Measurements from ENCODE around the gene FAIM2.
A peak's percentile ranks its signal among the peaks of the same experiment; 100 is the strongest.

Gene FAIM2

DNA sequence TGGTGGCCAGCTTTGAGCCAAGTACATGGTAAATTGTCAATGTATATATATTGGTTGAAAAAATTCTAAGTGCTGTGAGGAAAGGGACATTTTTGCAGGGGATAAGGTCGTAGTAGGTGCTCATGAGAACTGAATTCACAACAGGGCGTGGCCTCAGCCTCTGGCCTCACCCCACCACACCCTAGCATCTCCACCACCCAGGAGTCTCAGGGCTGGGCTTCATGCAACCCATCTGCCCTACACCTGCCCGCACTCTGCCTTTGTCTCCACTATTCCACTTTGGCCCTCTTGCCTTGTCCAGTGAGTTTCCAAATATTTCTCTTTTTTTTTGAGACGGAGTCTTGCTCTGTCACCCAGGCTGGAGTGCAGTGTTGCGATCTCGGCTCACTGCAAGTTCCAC is 24.8 kb upstream of the FAIM2 start:
- Histone ChIP-seq H3K27me3 (ENCODE audit: control insufficient read depth in 5 of 5, insufficient read depth in 4 of 5, low read length in 5 of 5) (peaks cover 0 to 3% (median 0%) of the 10 kb centered on the region in 5 donors), H3K9me3 (ENCODE audit: control insufficient read depth in 5 of 5, low read length in 5 of 5) (no peaks in the 10 kb centered on the region), H3K27ac (ENCODE audit: low read depth, low read length) (no peak overlapping the region), H3K36me3 (ENCODE audit: control insufficient read depth in 5 of 5, insufficient read depth in 5 of 5, low read length in 5 of 5) (no peaks in the 10 kb centered on the region), H3K4me3 (ENCODE audit: low read depth in 1 of 5, low read length in 5 of 5) (no peak overlapping the region), H3K9ac (ENCODE audit: low read length in 5 of 5) (no peak overlapping the region), H3K4me1 (ENCODE audit: control insufficient read depth in 5 of 5, insufficient read depth in 5 of 5, low read length in 5 of 5) (peaks cover 0 to 15% (median 10%) of the 10 kb centered on the region in 5 donors)

DNA sequence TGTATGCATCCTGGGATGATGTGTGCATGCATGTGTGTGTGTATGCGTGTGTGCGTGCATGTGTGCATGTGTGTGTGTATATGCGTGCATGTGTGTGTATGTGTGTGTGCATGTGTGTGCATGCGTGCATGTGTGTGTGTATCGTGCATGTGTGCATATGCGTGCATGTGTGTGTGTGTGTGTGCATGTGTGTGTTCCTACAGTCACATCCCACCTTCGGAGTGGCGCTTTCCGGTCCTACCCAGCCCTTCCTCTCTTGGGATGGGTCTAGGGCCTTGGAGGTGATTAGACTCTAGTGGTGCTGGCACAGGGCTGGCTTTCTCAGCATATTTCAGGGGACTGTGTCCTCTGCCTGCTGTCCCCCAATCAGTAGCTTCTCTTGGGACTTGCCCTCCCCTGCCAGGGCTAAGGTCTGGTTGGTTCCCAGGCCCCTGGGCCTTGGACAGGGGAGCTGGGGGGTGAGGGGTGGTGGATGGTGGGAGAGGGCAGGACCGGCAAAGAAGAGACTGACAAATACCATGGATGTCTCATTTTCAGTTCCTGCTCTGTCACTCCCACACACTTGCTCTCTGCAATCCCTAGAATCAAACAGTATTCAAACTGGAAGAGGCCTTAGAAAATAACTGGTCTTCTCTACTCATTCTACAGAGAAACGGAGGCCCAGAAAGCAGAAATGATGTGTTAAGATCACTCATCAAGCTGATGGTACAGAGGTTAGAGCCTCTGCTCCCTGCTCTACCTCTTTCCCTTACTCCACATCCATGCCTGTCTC is 21.9 kb upstream of the FAIM2 start:
- Histone ChIP-seq H3K27me3 (ENCODE audit: control insufficient read depth in 5 of 5, insufficient read depth in 4 of 5, low read length in 5 of 5) (peaks cover 0 to 3% (median 0%) of the 10 kb centered on the region in 5 donors), H3K4me1 (ENCODE audit: control insufficient read depth in 5 of 5, insufficient read depth in 5 of 5, low read length in 5 of 5) (peaks cover 8 to 29% (median 27%) of the 10 kb centered on the region in 5 donors), H3K27ac (ENCODE audit: low read depth, low read length) (no peak overlapping the region), H3K9me3 (ENCODE audit: control insufficient read depth in 5 of 5, low read length in 5 of 5) (no peaks in the 10 kb centered on the region), H3K36me3 (ENCODE audit: control insufficient read depth in 5 of 5, insufficient read depth in 5 of 5, low read length in 5 of 5) (no peaks in the 10 kb centered on the region), H3K9ac (ENCODE audit: low read length in 5 of 5) (no peak overlapping the region), H3K4me3 (ENCODE audit: low read depth in 1 of 5, low read length in 5 of 5) (no peak overlapping the region)

DNA sequence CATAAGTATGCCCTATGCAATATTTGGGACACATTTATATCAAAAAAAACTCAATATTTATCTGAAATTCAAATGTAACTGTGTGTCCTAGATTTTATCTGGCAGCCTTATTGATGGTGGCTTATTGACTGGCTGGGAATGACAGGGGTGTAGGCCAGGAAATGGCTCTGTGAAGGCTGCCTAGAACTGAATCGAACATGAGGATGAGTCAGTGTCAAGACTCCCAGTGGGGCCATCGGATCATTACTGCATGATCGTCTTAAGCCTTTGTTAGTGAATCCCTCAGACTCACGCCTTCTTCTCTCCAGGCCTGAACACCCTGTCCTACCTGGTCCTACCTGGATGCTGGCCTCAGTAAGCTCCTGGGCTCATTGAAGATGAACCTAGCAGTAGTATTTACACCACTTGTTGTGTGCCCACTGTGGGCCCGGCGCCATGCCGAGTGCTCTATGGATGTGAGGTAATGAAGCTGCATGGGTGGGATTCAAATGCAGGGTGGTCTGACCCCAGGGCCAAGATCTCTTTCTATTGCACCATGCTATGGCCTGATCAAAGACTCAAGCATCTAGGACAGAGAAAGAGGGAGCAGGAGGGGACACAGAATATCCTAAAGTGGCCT is 21.0 kb upstream of the FAIM2 start:
- Histone ChIP-seq H3K27ac (ENCODE audit: low read depth, low read length) (no peak overlapping the region), H3K4me1 (ENCODE audit: control insufficient read depth in 5 of 5, insufficient read depth in 5 of 5, low read length in 5 of 5) (peaks cover 8 to 33% (median 27%) of the 10 kb centered on the region in 5 donors), H3K4me3 (ENCODE audit: low read depth in 1 of 5, low read length in 5 of 5) (no peak overlapping the region), H3K27me3 (ENCODE audit: control insufficient read depth in 5 of 5, insufficient read depth in 4 of 5, low read length in 5 of 5) (peaks cover 0 to 2% (median 0%) of the 10 kb centered on the region in 5 donors), H3K9ac (ENCODE audit: low read length in 5 of 5) (no peak overlapping the region), H3K36me3 (ENCODE audit: control insufficient read depth in 5 of 5, insufficient read depth in 5 of 5, low read length in 5 of 5) (no peaks in the 10 kb centered on the region), H3K9me3 (ENCODE audit: control insufficient read depth in 5 of 5, low read length in 5 of 5) (no peaks in the 10 kb centered on the region)

DNA sequence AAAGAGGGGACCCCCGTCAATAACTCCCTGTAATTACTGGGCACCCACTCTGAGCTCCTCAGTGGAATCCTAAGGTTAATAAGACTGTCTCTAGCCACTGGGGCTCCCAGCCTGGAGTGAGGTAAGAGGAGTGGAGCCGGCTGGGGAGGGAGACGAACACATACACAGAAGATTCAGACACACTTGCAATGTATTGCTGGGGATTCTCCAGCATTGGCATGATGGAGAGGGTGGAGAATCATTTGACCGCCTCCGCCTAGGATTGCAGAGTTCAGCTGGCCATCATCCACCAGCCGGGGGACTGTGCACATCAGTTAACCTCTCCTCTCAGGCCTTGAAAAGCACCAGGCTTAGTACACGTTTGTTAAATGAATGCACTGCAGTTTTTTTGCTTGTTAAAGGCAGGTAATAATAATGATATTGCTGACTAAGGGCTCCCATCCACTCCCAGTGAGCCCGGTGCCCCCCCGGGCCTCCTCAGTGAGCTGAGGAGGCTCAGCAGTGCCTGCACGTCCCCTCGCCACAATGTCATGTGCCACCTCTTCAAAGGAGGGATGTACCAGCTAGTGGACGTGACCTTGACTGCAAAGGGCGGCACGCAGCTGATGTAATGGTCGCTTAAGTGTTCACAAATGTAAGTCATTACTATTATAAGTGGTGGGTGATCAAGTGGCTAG is 20.3 kb upstream of the FAIM2 start:
- Histone ChIP-seq H3K27ac (ENCODE audit: low read depth, low read length) (peak overlapping the region; percentile 54), H3K27me3 (ENCODE audit: control insufficient read depth in 5 of 5, insufficient read depth in 4 of 5, low read length in 5 of 5) (no peaks in the 10 kb centered on the region), H3K4me1 (ENCODE audit: control insufficient read depth in 5 of 5, insufficient read depth in 5 of 5, low read length in 5 of 5) (peaks cover 8 to 33% (median 27%) of the 10 kb centered on the region in 5 donors), H3K36me3 (ENCODE audit: control insufficient read depth in 5 of 5, insufficient read depth in 5 of 5, low read length in 5 of 5) (no peaks in the 10 kb centered on the region), H3K9ac (ENCODE audit: low read length in 5 of 5) (no peak overlapping the region), H3K4me3 (ENCODE audit: low read depth in 1 of 5, low read length in 5 of 5) (no peak overlapping the region), H3K9me3 (ENCODE audit: control insufficient read depth in 5 of 5, low read length in 5 of 5) (no peaks in the 10 kb centered on the region)

DNA sequence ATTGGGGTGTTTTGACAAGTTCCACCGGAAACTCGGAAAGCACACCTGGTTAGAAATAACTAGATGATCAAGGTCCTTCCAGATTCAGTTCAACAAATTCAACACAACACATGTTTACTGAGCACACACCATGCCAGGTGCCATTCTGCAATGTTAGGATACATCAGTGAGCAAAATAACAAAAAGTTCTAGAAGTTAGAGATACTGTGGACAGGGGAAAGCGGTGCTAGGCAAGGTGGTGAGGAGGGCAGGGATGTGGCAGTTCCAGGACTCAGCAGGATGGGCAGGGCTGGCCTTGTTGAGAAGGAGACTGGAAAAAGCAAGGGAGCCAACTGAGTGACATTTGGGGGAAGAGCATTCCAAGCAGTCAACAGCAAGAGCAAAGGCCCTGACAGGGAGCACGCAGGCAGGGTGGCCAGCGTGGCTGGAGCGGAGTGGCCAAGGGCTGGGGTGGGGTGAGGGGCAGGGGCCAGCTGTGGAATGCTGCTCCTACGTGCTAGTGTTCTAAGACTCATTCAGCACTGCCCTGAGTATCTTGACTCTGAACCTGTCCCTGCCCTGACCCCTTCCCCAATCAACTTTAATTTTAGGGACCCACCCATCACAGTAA is 19.4 kb upstream of the FAIM2 start:
- H3K4me3 ChIP-seq (ENCODE audit: low read depth in 1 of 5, low read length in 5 of 5): no peak overlapping the region
- H3K27ac ChIP-seq (ENCODE audit: low read depth, low read length): peak overlapping the region; percentile 54
- H3K9ac ChIP-seq (ENCODE audit: low read length in 5 of 5): no peak overlapping the region
- H3K27me3 ChIP-seq (ENCODE audit: control insufficient read depth in 5 of 5, insufficient read depth in 4 of 5, low read length in 5 of 5): no peaks in the 10 kb centered on the region
- no peaks in the 10 kb centered on the region for H3K36me3 ChIP-seq (ENCODE audit: control insufficient read depth in 5 of 5, insufficient read depth in 5 of 5, low read length in 5 of 5)
- no peaks in the 10 kb centered on the region for H3K9me3 ChIP-seq (ENCODE audit: control insufficient read depth in 5 of 5, low read length in 5 of 5)
- H3K4me1 ChIP-seq (ENCODE audit: control insufficient read depth in 5 of 5, insufficient read depth in 5 of 5, low read length in 5 of 5): peaks cover 8 to 33% (median 27%) of the 10 kb centered on the region in 5 donors

DNA sequence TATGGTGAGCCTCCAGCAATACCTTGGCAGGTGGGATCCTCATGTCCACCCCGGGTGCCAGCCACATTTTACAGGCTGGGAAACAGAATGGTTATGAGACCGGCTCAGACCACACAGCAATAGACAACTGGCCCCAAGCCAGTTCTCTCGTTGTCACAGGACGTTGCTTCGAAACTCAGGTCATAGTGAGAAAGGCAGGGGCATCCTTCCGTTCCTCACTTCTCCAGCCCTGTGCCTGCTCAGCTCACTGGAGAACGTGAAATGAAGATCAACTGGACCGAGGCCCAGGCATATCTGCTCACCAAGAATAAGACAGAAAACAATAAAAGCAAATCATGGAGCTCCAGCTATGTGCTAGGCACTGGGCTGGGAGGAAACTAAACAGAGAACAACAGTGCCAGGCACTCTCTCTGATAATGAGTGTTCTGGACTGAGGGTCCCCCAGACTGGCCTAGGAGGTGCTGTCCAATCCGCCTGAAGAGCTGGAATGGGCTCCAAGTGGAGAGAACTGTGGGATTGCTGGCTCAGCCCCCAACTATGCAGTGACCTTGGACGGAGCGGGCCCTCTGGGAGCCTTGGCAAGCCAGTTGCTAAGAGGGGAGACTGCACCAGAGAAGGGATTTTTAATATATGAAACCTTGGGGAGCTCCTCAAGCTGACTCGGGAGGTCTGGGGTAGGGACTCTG is 18.8 kb upstream of the FAIM2 start:
- no peak overlapping the region for H3K9ac ChIP-seq (ENCODE audit: low read length in 5 of 5)
- no peaks in the 10 kb centered on the region for H3K9me3 ChIP-seq (ENCODE audit: control insufficient read depth in 5 of 5, low read length in 5 of 5)
- H3K4me1 ChIP-seq (ENCODE audit: control insufficient read depth in 5 of 5, insufficient read depth in 5 of 5, low read length in 5 of 5): peaks cover 8 to 33% (median 27%) of the 10 kb centered on the region in 5 donors
- peaks cover 0 to 5% (median 2%) of the 10 kb centered on the region in 5 donors for H3K27me3 ChIP-seq (ENCODE audit: control insufficient read depth in 5 of 5, insufficient read depth in 4 of 5, low read length in 5 of 5)
- no peaks in the 10 kb centered on the region for H3K36me3 ChIP-seq (ENCODE audit: control insufficient read depth in 5 of 5, insufficient read depth in 5 of 5, low read length in 5 of 5)
- peak overlapping the region; percentile 0 for H3K27ac ChIP-seq (ENCODE audit: low read depth, low read length)
- H3K4me3 ChIP-seq (ENCODE audit: low read depth in 1 of 5, low read length in 5 of 5): no peak overlapping the region

DNA sequence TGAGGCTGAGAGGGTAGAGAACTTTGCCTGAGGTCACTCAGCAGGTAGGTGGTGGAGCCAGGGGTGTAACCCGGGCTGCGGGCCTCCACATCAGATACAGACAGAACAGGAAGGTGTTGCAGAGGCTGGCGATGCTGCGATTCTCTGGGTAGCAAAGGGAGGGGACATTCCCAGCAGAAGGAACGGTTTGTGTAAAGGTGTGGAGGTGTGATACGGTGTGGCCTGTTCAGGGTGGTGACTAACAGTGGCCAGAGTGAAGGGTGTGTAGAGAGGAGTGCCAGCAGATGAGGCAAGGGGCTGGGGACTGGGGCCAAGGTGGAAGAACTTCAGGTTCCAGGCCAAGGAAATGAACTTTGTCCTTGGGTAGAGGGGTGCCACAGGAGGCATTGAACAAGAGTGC is 18.2 kb upstream of the FAIM2 start:
- Histone ChIP-seq H3K27ac (ENCODE audit: low read depth, low read length) (no peak overlapping the region), H3K4me3 (ENCODE audit: low read depth in 1 of 5, low read length in 5 of 5) (no peak overlapping the region), H3K9me3 (ENCODE audit: control insufficient read depth in 5 of 5, low read length in 5 of 5) (no peaks in the 10 kb centered on the region), H3K9ac (ENCODE audit: low read length in 5 of 5) (no peak overlapping the region), H3K36me3 (ENCODE audit: control insufficient read depth in 5 of 5, insufficient read depth in 5 of 5, low read length in 5 of 5) (no peaks in the 10 kb centered on the region), H3K4me1 (ENCODE audit: control insufficient read depth in 5 of 5, insufficient read depth in 5 of 5, low read length in 5 of 5) (peaks cover 8 to 33% (median 27%) of the 10 kb centered on the region in 5 donors), H3K27me3 (ENCODE audit: control insufficient read depth in 5 of 5, insufficient read depth in 4 of 5, low read length in 5 of 5) (peaks cover 0 to 9% (median 2%) of the 10 kb centered on the region in 5 donors)

DNA sequence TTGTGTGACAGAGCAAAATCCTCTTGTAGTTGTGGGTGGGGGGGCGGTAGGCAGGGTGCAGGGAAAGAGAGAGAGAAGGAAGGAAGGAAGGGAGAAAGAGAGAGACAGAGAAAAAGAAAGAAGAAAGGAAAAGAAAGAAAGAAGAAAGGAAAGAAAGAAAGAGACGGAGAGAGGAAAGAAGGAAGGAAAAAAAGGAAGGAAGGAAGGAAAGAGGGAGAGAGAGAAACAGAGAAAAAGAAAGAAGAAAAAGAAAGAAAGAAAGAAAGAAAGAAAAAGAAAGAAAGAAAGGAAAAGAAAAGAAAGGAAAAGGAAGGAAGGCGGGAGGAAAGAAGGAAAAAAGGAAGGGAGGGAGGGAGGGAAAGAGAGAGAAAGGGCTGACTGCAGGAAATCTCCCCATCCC is 17.6 kb upstream of the FAIM2 start:
- no peaks in the 10 kb centered on the region for H3K36me3 ChIP-seq (ENCODE audit: control insufficient read depth in 5 of 5, insufficient read depth in 5 of 5, low read length in 5 of 5)
- no peak overlapping the region for H3K27ac ChIP-seq (ENCODE audit: low read depth, low read length)
- no peak overlapping the region for H3K4me3 ChIP-seq (ENCODE audit: low read depth in 1 of 5, low read length in 5 of 5)
- H3K9ac ChIP-seq (ENCODE audit: low read length in 5 of 5): no peak overlapping the region
- H3K27me3 ChIP-seq (ENCODE audit: control insufficient read depth in 5 of 5, insufficient read depth in 4 of 5, low read length in 5 of 5): peaks cover 0 to 9% (median 2%) of the 10 kb centered on the region in 5 donors
- peaks cover 8 to 33% (median 27%) of the 10 kb centered on the region in 5 donors for H3K4me1 ChIP-seq (ENCODE audit: control insufficient read depth in 5 of 5, insufficient read depth in 5 of 5, low read length in 5 of 5)
- H3K9me3 ChIP-seq (ENCODE audit: control insufficient read depth in 5 of 5, low read length in 5 of 5): no peaks in the 10 kb centered on the region

DNA sequence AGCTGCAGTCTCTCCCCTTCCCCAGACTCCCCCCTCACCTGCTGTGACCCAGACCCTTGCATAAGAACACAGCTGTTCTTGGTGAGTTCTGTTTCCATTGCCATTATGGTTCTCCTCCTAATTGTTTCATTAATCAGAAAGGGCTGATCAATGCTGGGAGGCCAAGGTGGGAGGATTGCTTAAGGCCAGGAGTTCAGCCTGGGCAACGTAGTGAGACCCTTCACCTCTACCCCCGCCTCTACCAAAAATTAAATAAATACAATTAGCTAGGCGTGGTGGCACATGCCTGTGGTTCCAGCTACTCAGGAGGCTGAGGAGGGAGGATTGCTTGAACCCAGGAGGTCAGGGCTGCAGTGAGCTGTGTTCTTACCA is 17.2 kb upstream of the FAIM2 start:
- Histone ChIP-seq H3K4me1 (ENCODE audit: control insufficient read depth in 5 of 5, insufficient read depth in 5 of 5, low read length in 5 of 5) (peaks cover 8 to 33% (median 27%) of the 10 kb centered on the region in 5 donors), H3K9me3 (ENCODE audit: control insufficient read depth in 5 of 5, low read length in 5 of 5) (no peaks in the 10 kb centered on the region), H3K36me3 (ENCODE audit: control insufficient read depth in 5 of 5, insufficient read depth in 5 of 5, low read length in 5 of 5) (no peaks in the 10 kb centered on the region), H3K9ac (ENCODE audit: low read length in 5 of 5) (no peak overlapping the region), H3K4me3 (ENCODE audit: low read depth in 1 of 5, low read length in 5 of 5) (no peak overlapping the region), H3K27me3 (ENCODE audit: control insufficient read depth in 5 of 5, insufficient read depth in 4 of 5, low read length in 5 of 5) (peaks cover 0 to 9% (median 2%) of the 10 kb centered on the region in 5 donors), H3K27ac (ENCODE audit: low read depth, low read length) (no peak overlapping the region)
